Measurements from ENCODE around the gene RTKN. TPM values are rescaled to one million over a fixed set of nuclear protein-coding genes. Genes with fewer than 3 reads are reported as not detected.

Gene RTKN
- total and polyA plus RNA-seq, 2 of the 13 experiments (the other 11 are each of a cell fraction or from before 2014, with no cell fraction given): 159 to 166 TPM

DNA sequence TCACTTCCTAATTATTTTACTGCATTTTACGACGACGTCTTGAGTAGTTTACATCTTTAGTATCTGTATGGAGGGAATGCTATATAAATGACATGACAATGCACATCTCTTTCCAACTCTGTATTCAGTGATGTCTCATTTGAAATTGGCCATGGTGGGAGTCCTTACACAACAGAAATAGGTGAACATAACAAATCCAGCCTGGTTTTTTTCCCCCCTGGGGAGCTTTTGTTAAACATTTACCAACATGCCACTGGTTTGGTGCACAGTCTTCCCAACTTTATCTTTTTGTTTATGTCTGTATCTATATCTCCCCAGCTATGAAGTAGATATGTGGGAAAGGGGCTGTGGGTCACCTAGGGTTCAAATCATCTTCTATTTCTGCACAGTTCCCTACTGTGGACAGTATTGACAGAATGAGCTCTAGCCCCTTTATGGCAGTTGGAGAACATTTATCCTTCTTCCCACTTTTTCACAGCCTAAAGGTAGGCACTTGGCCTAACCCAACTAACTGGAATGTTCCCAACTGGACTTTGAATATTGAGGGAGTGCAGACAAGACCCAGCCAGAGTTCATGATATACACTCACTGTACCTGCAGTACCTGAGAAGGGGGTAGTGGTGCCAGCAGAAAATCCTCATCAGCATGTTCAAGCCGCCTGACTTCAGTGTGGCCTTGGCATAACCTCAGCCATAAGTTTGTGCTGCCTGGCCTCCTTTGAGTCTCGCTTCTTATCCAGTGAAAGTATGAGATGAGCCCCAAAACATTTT lies 5.7 kb upstream of the RTKN start (continued):
- TF ChIP-seq, protein P1, sequence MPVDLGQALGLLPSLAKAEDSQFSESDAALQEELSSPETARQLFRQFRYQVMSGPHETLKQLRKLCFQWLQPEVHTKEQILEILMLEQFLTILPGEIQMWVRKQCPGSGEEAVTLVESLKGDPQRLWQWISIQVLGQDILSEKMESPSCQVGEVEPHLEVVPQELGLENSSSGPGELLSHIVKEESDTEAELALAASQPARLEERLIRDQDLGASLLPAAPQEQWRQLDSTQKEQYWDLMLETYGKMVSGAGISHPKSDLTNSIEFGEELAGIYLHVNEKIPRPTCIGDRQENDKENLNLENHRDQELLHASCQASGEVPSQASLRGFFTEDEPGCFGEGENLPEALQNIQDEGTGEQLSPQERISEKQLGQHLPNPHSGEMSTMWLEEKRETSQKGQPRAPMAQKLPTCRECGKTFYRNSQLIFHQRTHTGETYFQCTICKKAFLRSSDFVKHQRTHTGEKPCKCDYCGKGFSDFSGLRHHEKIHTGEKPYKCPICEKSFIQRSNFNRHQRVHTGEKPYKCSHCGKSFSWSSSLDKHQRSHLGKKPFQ (CRISPR knock-in tag; IDR thresholded peaks at IDR 0.05; ENCODE audit: insufficient replicate concordance): no peak
- TF ChIP-seq, protein P2, sequence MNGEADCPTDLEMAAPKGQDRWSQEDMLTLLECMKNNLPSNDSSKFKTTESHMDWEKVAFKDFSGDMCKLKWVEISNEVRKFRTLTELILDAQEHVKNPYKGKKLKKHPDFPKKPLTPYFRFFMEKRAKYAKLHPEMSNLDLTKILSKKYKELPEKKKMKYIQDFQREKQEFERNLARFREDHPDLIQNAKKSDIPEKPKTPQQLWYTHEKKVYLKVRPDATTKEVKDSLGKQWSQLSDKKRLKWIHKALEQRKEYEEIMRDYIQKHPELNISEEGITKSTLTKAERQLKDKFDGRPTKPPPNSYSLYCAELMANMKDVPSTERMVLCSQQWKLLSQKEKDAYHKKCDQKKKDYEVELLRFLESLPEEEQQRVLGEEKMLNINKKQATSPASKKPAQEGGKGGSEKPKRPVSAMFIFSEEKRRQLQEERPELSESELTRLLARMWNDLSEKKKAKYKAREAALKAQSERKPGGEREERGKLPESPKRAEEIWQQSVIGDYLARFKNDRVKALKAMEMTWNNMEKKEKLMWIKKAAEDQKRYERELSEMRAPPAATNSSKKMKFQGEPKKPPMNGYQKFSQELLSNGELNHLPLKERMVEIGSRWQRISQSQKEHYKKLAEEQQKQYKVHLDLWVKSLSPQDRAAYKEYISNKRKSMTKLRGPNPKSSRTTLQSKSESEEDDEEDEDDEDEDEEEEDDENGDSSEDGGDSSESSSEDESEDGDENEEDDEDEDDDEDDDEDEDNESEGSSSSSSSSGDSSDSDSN (CRISPR knock-in tag; IDR thresholded peaks at IDR 0.05): no peak
- no peak for TF ChIP-seq SRF (IDR thresholded peaks at IDR 0.05; ENCODE audit: low read depth, low read length)
- TF ChIP-seq U2AF2 (IDR thresholded peaks at IDR 0.05; ENCODE audit: low read depth, low read length): no peak
- TF ChIP-seq KAT8 (CRISPR knock-in tag; IDR thresholded peaks at IDR 0.05): peak; percentile 61; the same call in 1 of the 2 replicates
- TF ChIP-seq, protein P3, sequence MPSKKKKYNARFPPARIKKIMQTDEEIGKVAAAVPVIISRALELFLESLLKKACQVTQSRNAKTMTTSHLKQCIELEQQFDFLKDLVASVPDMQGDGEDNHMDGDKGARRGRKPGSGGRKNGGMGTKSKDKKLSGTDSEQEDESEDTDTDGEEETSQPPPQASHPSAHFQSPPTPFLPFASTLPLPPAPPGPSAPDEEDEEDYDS (CRISPR knock-in tag; IDR thresholded peaks at IDR 0.05): peak; percentile 61
- TF ChIP-seq RBAK (CRISPR knock-in tag; IDR thresholded peaks at IDR 0.05): no peak
- TF ChIP-seq, protein P4, sequence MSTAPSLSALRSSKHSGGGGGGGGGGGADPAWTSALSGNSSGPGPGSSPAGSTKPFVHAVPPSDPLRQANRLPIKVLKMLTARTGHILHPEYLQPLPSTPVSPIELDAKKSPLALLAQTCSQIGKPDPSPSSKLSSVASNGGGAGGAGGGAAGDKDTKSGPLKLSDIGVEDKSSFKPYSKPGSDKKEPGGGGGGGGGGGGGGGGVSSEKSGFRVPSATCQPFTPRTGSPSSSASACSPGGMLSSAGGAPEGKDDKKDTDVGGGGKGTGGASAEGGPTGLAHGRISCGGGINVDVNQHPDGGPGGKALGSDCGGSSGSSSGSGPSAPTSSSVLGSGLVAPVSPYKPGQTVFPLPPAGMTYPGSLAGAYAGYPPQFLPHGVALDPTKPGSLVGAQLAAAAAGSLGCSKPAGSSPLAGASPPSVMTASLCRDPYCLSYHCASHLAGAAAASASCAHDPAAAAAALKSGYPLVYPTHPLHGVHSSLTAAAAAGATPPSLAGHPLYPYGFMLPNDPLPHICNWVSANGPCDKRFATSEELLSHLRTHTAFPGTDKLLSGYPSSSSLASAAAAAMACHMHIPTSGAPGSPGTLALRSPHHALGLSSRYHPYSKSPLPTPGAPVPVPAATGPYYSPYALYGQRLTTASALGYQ (CRISPR knock-in tag; IDR thresholded peaks at IDR 0.05): no peak
- TF ChIP-seq ARNTL (CRISPR knock-in tag; IDR thresholded peaks at IDR 0.05): no peak; the same call in 1 of the 2 replicates
- TF ChIP-seq ZNF451 (CRISPR knock-in tag; IDR thresholded peaks at IDR 0.05): no peak
- no peak for TF ChIP-seq SMAD9 (CRISPR knock-in tag; IDR thresholded peaks at IDR 0.05)
- TF ChIP-seq FOXJ3 (CRISPR knock-in tag; IDR thresholded peaks at IDR 0.05; ENCODE audit: borderline replicate concordance): no peak
- no peak for TF ChIP-seq ZNF567 (CRISPR knock-in tag; IDR thresholded peaks at IDR 0.05; ENCODE audit: borderline replicate concordance)
- no peak for TF ChIP-seq ZNF232 (CRISPR knock-in tag; IDR thresholded peaks at IDR 0.05; ENCODE audit: borderline replicate concordance)
- TF ChIP-seq, protein P5, sequence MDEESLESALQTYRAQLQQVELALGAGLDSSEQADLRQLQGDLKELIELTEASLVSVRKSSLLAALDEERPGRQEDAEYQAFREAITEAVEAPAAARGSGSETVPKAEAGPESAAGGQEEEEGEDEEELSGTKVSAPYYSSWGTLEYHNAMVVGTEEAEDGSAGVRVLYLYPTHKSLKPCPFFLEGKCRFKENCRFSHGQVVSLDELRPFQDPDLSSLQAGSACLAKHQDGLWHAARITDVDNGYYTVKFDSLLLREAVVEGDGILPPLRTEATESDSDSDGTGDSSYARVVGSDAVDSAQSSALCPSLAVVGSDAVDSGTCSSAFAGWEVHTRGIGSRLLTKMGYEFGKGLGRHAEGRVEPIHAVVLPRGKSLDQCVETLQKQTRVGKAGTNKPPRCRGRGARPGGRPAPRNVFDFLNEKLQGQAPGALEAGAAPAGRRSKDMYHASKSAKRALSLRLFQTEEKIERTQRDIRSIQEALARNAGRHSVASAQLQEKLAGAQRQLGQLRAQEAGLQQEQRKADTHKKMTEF (CRISPR knock-in tag; IDR thresholded peaks at IDR 0.05): peak; percentile 64
- no peak for TF ChIP-seq ZNF703 (CRISPR knock-in tag; IDR thresholded peaks at IDR 0.05; ENCODE audit: borderline replicate concordance)
- no peak for TF ChIP-seq ZSCAN21 (CRISPR knock-in tag; IDR thresholded peaks at IDR 0.05; ENCODE audit: borderline replicate concordance)
- no peak for TF ChIP-seq HIVEP1 (CRISPR knock-in tag; IDR thresholded peaks at IDR 0.05)
- TF ChIP-seq ZNF230 (CRISPR knock-in tag; IDR thresholded peaks at IDR 0.05): no peak
- peak; percentile 64 for TF ChIP-seq ZFX (CRISPR knock-in tag; IDR thresholded peaks at IDR 0.05; ENCODE audit: low read depth)
- TF ChIP-seq ADNP (CRISPR knock-in tag; IDR thresholded peaks at IDR 0.05): no peak
- no peak for TF ChIP-seq TRIM24 (CRISPR knock-in tag; IDR thresholded peaks at IDR 0.05)
